OCI-LY1 (cell line): ENCODE results near the gene INPP5A.

Experiments used
- H2AFZ ChIP-seq: fragments of 200-600 bp; sonication (generic), shearing (Covaris generic); 2 replicates; pipeline ENCODE4 v1.6.0; 2014; ENCODE audit warnings: antibody characterized with exemption, mild to moderate bottlenecking, low read length
- H3F3A ChIP-seq: fragments of 200-600 bp; sonication (generic), shearing (Covaris generic); 2 replicates; pipeline ENCODE4 v1.6.0; 2014; ENCODE audit warnings: mild to moderate bottlenecking, antibody characterized with exemption, low read length, moderate library complexity; ENCODE audit not compliant: insufficient read depth
- H3K27ac ChIP-seq: fragments of 200-600 bp; sonication (generic); 2 replicates; pipeline ENCODE4 v1.5.1; 2014; ENCODE audit warnings: low read length, mixed run types, mild to moderate bottlenecking, low read depth; ENCODE audit not compliant: poor library complexity, severe bottlenecking
- H3K27me3 ChIP-seq: fragments of 200-600 bp; sonication (generic); 2 replicates; pipeline ENCODE4 v1.6.0; 2014; ENCODE audit warnings: antibody characterized with exemption, mild to moderate bottlenecking, low read length, moderate library complexity; ENCODE audit not compliant: insufficient read depth
- H3K36me3 ChIP-seq: fragments of 200-600 bp; sonication (generic); 2 replicates; pipeline ENCODE4 v1.6.1; 2014; ENCODE audit warnings: mild to moderate bottlenecking, antibody characterized with exemption, low read length, moderate library complexity, mixed read lengths; ENCODE audit not compliant: insufficient read depth
- H3K4me1 ChIP-seq: fragments of 200-600 bp; sonication (generic); 2 replicates; pipeline ENCODE4 v1.5.1; 2014; ENCODE audit warnings: mild to moderate bottlenecking, low read length, moderate library complexity; ENCODE audit not compliant: insufficient read depth, severe bottlenecking
- H3K4me2 ChIP-seq: fragments of 200-600 bp; sonication (generic), shearing (Covaris generic); 2 replicates; pipeline ENCODE4 v1.6.1; 2014; ENCODE audit warnings: low read length
- H3K4me3 ChIP-seq: fragments of 200-600 bp; sonication (generic); 2 replicates; pipeline ENCODE4 v1.5.1; 2014; ENCODE audit warnings: low read length, low read depth, mild to moderate bottlenecking, mixed read lengths; ENCODE audit not compliant: poor library complexity, severe bottlenecking
- H3K79me2 ChIP-seq: fragments of 200-600 bp; shearing (Covaris generic); 2 replicates; pipeline ENCODE4 v1.6.1; 2016; ENCODE audit warnings: mixed run types, low read length, mixed read lengths; ENCODE audit not compliant: insufficient read depth
- H3K9ac ChIP-seq: fragments of 200-600 bp; sonication (generic), shearing (Covaris generic); 2 replicates; pipeline ENCODE4 v1.6.1; 2014; ENCODE audit warnings: mild to moderate bottlenecking, low read length, mixed read lengths
- H3K9me2 ChIP-seq: fragments of 200-600 bp; sonication (generic), shearing (Covaris generic); 2 replicates; pipeline ENCODE4 v1.6.1; 2014; ENCODE audit warnings: low read depth, mild to moderate bottlenecking, low read length, mixed read lengths
- H3K9me3 ChIP-seq: fragments of 200-600 bp; shearing (Covaris generic); 2 replicates; pipeline ENCODE4 v1.6.1; 2014; ENCODE audit warnings: low read length, mixed read lengths
- H4K20me1 ChIP-seq: fragments of 200-600 bp; sonication (generic), shearing (Covaris generic); 2 replicates; pipeline ENCODE4 v1.6.0; 2016; ENCODE audit warnings: mild to moderate bottlenecking, low read length; ENCODE audit not compliant: insufficient read depth
- EZH2 ChIP-seq: fragments of 200-600 bp; sonication (generic), shearing (Covaris generic); IDR thresholded peaks from 2 replicates; pipeline ENCODE4 v1.8.0; 2017; ENCODE audit warnings: borderline replicate concordance, mixed run types, mild to moderate bottlenecking, antibody characterized with exemption, low read length, moderate library complexity, mixed read lengths
- TF ChIP-seq, protein P1 (sequence below): fragments of 200-600 bp; sonication (generic), shearing (Covaris generic); IDR thresholded peaks from 2 replicates; pipeline ENCODE4 v1.5.1; 2017; ENCODE audit warnings: mild to moderate bottlenecking, antibody characterized with exemption, low read length, moderate library complexity, mixed read lengths

The INPP5A gene

DNA sequence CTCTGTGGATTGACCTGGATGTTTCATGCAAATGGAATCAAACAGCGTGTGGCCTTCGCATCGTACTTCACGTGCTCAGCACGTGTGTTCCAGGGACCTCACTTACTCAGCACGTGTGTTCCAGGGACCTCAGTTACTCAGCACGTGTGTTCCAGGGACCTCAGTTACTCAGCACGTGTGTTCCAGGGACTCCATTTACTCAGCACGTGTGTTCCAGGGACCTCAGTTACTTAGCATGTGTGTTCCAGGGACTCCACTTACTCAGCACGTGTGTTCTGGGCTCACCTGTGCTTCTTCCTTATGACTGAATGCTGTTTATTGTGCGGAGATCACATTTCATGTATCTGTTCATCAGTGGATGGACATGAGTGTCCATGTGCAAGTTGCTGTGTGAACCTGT lies 22.0 kb downstream of the INPP5A start:
- Histone ChIP-seq H3K27ac (no peak overlapping the region), H3K9me3 (no peaks in the 10 kb centered on the region), H3K36me3 (no peaks in the 10 kb centered on the region), H3K9me2 (no peaks in the 10 kb centered on the region), H4K20me1 (no peaks in the 10 kb centered on the region), H3F3A (no peaks in the 10 kb centered on the region), H3K4me2 (no peak overlapping the region), H3K4me1 (no peaks in the 10 kb centered on the region), H3K9ac (no peak overlapping the region), H3K4me3 (no peak overlapping the region), H2AFZ (no peak overlapping the region), H3K27me3 (no peaks in the 10 kb centered on the region), H3K79me2 (no peaks in the 10 kb centered on the region)
- TF ChIP-seq, protein P1, sequence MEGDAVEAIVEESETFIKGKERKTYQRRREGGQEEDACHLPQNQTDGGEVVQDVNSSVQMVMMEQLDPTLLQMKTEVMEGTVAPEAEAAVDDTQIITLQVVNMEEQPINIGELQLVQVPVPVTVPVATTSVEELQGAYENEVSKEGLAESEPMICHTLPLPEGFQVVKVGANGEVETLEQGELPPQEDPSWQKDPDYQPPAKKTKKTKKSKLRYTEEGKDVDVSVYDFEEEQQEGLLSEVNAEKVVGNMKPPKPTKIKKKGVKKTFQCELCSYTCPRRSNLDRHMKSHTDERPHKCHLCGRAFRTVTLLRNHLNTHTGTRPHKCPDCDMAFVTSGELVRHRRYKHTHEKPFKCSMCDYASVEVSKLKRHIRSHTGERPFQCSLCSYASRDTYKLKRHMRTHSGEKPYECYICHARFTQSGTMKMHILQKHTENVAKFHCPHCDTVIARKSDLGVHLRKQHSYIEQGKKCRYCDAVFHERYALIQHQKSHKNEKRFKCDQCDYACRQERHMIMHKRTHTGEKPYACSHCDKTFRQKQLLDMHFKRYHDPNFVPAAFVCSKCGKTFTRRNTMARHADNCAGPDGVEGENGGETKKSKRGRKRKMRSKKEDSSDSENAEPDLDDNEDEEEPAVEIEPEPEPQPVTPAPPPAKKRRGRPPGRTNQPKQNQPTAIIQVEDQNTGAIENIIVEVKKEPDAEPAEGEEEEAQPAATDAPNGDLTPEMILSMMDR = no peak
- TF ChIP-seq EZH2 = no peak

DNA sequence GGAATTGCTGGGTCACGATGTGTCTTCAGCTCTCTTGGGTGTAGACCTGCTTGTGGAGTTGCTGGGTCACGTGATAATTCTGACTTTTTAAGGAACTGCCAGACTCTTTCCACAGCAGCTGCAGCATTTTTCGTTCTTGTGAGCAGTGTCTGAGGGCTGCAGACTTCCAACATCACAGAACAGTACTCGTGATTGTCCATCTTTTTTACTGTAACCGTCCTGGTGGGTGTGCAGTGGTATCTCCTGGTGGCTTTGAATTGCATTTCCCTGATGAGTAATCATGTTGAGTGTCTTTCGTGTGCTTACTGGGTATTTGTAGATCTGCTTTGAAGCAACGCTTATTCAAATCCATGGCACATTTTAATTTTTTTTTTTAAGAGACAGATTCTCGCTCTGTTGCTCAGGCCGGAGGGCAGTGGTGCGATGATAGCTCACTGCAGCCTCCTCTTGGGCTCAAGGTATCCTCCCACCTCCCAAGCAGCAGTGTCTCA lies 22.7 kb downstream of the INPP5A start:
- Histone ChIP-seq H2AFZ (no peak overlapping the region), H3K9me3 (no peaks in the 10 kb centered on the region), H3K4me2 (no peak overlapping the region), H3K4me3 (no peak overlapping the region), H3K9me2 (no peaks in the 10 kb centered on the region), H4K20me1 (no peaks in the 10 kb centered on the region), H3K4me1 (no peaks in the 10 kb centered on the region), H3K27ac (no peak overlapping the region), H3K27me3 (no peaks in the 10 kb centered on the region), H3K36me3 (no peaks in the 10 kb centered on the region), H3K9ac (no peak overlapping the region), H3F3A (no peaks in the 10 kb centered on the region), H3K79me2 (no peaks in the 10 kb centered on the region)
- TF ChIP-seq, protein P1 = no peak
- no peak for TF ChIP-seq EZH2

DNA sequence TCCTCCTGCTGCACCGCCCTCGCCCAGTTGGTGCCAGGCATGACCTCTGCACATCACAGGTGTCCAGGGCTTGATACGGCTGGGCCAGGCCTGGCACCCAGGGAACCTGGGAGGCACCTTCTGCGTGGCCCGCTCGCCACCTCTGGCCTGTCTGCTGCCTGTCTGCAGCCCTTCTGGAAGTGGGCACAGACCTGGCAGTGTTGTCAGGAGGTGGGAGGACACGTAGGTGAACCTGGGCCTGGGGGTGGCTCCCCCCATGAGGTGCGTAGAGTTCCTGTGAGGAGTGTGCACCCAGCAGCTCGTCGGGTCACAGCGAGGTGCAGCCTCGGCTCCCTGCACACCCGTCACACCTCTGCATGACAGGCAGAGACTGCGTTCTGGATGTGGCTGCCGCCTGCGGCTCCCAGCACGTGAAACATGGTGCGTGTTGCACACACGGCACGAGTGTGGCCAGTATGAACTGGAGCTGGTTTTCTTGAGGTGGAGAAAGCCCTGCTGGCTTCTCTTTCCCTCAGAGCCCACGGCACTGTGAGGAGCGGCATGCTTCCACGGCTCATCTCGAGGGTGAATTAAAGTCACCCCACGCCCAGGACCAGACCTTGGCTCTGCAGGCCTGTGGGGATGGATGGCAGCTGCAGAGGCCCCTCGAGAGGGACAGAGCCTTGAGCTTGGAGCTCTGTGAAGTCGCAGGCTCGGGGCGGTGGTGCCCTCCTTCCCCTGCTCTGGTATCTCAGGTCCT lies 24.8 kb downstream of the INPP5A start:
- Histone ChIP-seq H4K20me1 (no peaks in the 10 kb centered on the region), H3K9ac (no peak overlapping the region), H3K36me3 (no peaks in the 10 kb centered on the region), H3K27ac (no peak overlapping the region), H3K4me1 (no peaks in the 10 kb centered on the region), H3K4me2 (no peak overlapping the region), H3F3A (no peaks in the 10 kb centered on the region), H3K79me2 (no peaks in the 10 kb centered on the region), H3K27me3 (no peaks in the 10 kb centered on the region), H3K9me2 (no peaks in the 10 kb centered on the region), H3K9me3 (no peaks in the 10 kb centered on the region), H3K4me3 (no peak overlapping the region), H2AFZ (no peak overlapping the region)
- TF ChIP-seq, protein P1 = no peak
- no peak for TF ChIP-seq EZH2
